Tibial artery (tissue), 4 donors: ENCODE measurements around the gene PTPN22.

Experiments used
- DNase-seq, 2 donors: peaks; one replicate each; pipeline ENCODE4 v3.0.0-alpha.2; 2019
- H3K27ac ChIP-seq, 2 donors: fragments of 200-600 bp; sonication (generic) in 1 of 2; 1 replicate in 1 of 2; 2 replicates in 1 of 2; pipeline ENCODE4 v1.5.1; 2018 to 2019; ENCODE audit warnings: mild to moderate bottlenecking in 1 of 2
- H3K27me3 ChIP-seq, 2 donors: fragments of 200-600 bp; sonication (generic) in 1 of 2; one replicate each; pipeline versions ENCODE4 v1.5.1 to v1.6.0; 2016 to 2019
- H3K36me3 ChIP-seq, 3 donors: fragments of 200-600 bp; sonication (generic) in 2 of 3; one replicate each; pipeline ENCODE4 v1.5.1; 2016 to 2019; ENCODE audit warnings: mild to moderate bottlenecking in 2 of 3
- H3K4me1 ChIP-seq, 4 donors: fragments of 200-600 bp; sonication (generic) in 2 of 4; 1 replicate in 3 of 4; 2 replicates in 1 of 4; pipeline ENCODE4 v1.5.1; 2016 to 2019
- H3K4me3 ChIP-seq, 2 donors: fragments of 200-600 bp; sonication (generic) in 1 of 2; 1 replicate in 1 of 2; 2 replicates in 1 of 2; pipeline ENCODE4 v1.5.1; 2018 to 2019; ENCODE audit warnings: mild to moderate bottlenecking in 2 of 2
- H3K9me3 ChIP-seq, 3 donors: fragments of 200-600 bp; sonication (generic) in 1 of 3; one replicate each; pipeline ENCODE4 v1.5.1; 2016 to 2019
- intact Hi-C: fragments of 100-400 bp; cut with DNase I; formaldehyde crosslinking; loops from one replicate; pipeline ENCODE4 v1.15.0; 2023; ENCODE audit warnings: low total_unique reads
- TF ChIP-seq, protein P1 (sequence below), 2 experiments: fragments of 200-600 bp in 1 of 2; fragments of 450-650 bp in 1 of 2; IDR thresholded peaks; one replicate each; pipeline ENCODE4 v1.5.1; 2017 to 2019; ENCODE audit warnings: antibody characterized with exemption in 2 of 2, mild to moderate bottlenecking in 1 of 2, moderate library complexity in 1 of 2

Gene PTPN22

DNA sequence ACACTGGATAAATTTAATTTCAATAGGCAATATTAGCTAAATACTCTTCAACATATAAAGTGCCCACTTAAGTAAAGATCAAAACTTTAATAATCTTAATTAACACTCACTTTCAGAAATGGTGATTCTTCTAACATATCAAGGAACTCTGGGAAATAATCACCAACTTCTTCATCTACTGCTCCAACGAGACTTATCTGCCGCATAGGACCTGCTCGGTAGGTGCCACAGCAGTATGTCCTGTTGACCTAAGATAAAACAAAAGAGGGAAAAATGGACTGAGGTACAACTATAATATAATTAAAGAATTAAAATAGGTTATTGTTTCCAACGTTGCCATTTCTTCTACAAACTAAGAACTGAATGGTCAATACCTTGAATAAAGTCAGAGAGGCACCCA lies 94.0 kb downstream of the PTPN22 start:
- Histone ChIP-seq H3K36me3 (peaks cover 8 to 38% (median 24%) of the 10 kb centered on the region in 3 donors), H3K9me3 (no peaks in the 10 kb centered on the region), H3K27ac (no peak overlapping the region), H3K4me3 (no peak overlapping the region), H3K27me3 (no peaks in the 10 kb centered on the region), H3K4me1 (peaks cover 0 to 28% (median 13%) of the 10 kb centered on the region in 4 donors)
- intact Hi-C loops, result no loop called here
- TF ChIP-seq, protein P1, sequence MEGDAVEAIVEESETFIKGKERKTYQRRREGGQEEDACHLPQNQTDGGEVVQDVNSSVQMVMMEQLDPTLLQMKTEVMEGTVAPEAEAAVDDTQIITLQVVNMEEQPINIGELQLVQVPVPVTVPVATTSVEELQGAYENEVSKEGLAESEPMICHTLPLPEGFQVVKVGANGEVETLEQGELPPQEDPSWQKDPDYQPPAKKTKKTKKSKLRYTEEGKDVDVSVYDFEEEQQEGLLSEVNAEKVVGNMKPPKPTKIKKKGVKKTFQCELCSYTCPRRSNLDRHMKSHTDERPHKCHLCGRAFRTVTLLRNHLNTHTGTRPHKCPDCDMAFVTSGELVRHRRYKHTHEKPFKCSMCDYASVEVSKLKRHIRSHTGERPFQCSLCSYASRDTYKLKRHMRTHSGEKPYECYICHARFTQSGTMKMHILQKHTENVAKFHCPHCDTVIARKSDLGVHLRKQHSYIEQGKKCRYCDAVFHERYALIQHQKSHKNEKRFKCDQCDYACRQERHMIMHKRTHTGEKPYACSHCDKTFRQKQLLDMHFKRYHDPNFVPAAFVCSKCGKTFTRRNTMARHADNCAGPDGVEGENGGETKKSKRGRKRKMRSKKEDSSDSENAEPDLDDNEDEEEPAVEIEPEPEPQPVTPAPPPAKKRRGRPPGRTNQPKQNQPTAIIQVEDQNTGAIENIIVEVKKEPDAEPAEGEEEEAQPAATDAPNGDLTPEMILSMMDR (IDR thresholded peaks at IDR 0.05), result no peak
- no peak for DNase-seq

DNA sequence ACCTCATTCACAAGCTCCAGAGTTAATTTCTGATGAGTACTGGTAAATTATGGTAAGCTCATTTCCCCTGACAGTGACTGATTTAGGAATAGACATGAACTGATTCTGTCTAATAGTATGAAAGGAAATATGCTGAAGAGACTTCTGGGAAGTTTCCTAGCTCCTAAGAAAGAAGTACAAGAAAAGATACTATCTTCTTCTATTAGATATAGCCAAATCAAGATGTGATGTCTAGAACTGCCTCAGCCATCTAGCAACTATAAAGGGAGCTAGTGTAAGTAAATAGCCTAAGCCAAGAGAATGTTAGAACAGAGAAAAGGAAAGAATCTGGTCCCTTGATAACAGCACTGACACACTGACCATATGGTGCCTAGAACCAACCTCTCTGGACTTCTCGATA lies 101.5 kb downstream of the PTPN22 start:
- Histone ChIP-seq H3K36me3 (peaks cover 14 to 39% (median 37%) of the 10 kb centered on the region in 3 donors), H3K27me3 (no peaks in the 10 kb centered on the region), H3K4me1 (peaks cover 0 to 19% (median 0%) of the 10 kb centered on the region in 4 donors), H3K4me3 (no peak overlapping the region), H3K9me3 (no peaks in the 10 kb centered on the region), H3K27ac (no peak overlapping the region)
- TF ChIP-seq, protein P1 (IDR thresholded peaks at IDR 0.05), result no peak
- intact Hi-C loops, result no loop called here
- DNase-seq, result no peak

DNA sequence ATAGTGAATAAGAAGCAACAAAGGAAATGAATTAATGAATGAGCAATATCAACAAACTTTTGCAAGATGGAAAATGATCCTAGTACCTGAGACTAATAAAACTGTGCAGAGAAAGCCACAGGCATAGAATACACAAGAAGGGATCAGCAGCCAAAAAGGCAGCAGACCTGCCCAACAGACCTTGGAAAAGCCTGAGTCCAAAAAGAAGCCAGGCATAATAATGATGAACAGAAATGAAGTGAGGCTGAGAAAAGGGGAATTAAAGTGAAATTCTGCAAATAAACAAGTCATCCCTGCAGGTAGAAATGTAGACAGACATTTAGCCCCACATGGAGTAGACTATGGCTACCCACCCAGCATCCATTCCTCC lies 101.9 kb downstream of the PTPN22 start:
- intact Hi-C loops, result no loop called here
- H3K9me3 ChIP-seq, result no peaks in the 10 kb centered on the region
- no peak overlapping the region for H3K27ac ChIP-seq
- peaks cover 0 to 19% (median 0%) of the 10 kb centered on the region in 4 donors for H3K4me1 ChIP-seq
- H3K36me3 ChIP-seq, result peaks cover 14 to 39% (median 33%) of the 10 kb centered on the region in 3 donors
- no peak overlapping the region for H3K4me3 ChIP-seq
- TF ChIP-seq, protein P1 (IDR thresholded peaks at IDR 0.05), result no peak
- no peak for DNase-seq
- H3K27me3 ChIP-seq, result no peaks in the 10 kb centered on the region

DNA sequence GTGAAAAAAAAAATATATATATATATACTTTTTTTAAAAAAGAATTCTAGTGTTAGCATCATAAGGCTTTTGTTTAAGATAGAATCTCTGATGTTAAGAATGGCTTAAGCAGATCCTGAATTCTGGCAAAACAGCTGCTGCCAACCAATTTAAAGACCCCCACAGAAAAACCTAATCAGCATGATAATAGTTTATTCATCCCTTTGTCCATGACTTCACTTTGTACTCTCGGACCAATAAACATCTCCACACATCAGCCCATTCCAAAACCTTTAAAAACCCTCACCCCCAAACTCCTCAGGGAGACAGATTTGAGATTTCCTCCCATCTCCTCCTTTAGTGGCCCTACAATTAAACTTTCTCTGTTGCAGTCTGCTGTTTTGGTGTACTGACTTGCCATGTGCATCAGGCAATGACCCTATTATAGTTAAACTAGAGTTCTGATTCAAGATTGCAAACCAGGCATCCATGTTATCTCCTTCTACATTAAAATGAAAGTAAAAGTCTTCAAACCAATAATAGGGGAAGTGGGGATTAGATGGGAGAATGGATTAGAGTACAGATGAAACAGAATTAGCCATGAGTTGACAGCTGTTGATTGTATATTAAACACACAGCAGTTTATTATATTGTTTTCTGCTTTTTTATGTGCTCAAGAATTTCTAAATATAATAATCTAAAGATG lies 102.5 kb downstream of the PTPN22 start:
- no peaks in the 10 kb centered on the region for H3K27me3 ChIP-seq
- peaks cover 13 to 37% (median 28%) of the 10 kb centered on the region in 3 donors for H3K36me3 ChIP-seq
- H3K4me1 ChIP-seq, result peaks cover 0 to 19% (median 0%) of the 10 kb centered on the region in 4 donors
- no peaks in the 10 kb centered on the region for H3K9me3 ChIP-seq
- no peak overlapping the region for H3K27ac ChIP-seq
- H3K4me3 ChIP-seq, result no peak overlapping the region
- TF ChIP-seq, protein P1 (IDR thresholded peaks at IDR 0.05), result no peak
- intact Hi-C loops, result no loop called here
- no peak for DNase-seq

DNA sequence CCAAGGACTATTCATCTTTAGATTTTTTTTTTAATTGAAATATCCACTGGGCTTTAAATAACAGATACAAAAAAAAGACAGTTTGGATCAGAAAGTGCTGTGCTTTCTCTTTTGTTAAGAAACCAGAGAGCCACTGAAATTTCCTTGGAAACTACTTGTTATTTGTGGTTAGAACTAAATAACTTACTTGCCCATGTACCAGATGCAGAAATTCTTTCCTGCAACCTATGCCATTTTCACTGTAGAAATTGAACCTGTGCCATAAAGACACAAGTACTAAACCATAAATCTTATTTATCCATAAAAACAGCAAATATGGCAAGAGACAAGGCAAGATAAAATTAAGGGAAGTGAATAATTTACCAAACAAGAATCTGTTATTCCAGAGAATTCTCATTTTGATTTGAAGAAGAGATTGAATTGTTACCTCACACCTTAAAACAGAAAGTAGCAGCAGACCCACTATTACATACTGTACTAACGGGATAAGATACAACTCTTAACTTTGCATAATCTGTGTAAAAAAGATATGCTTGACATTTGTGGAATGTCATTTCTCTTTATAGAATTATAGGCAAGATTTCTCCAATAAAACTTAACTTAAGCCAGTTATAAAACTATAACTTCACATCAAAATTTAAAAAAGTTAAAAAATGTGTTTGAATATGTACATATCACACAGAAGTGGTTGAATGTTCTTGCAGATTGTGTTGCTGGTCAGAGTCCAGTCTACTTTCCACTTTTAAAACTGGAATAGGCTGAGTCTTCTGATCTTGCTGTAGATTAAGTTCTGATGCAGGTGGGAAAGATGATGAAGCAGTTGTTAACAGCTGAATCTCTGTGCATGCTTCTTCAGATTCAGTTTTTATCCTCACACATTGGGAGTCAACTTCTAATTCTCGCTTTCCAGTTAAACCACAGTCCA lies 105.9 kb downstream of the PTPN22 start:
- Histone ChIP-seq H3K36me3 (peaks cover 7 to 33% (median 20%) of the 10 kb centered on the region in 3 donors), H3K27ac (no peak overlapping the region), H3K4me1 (peaks cover 0 to 19% (median 0%) of the 10 kb centered on the region in 4 donors), H3K4me3 (no peak overlapping the region), H3K27me3 (no peaks in the 10 kb centered on the region), H3K9me3 (no peaks in the 10 kb centered on the region)
- TF ChIP-seq, protein P1 (IDR thresholded peaks at IDR 0.05), result no peak
- intact Hi-C loops, result no loop called here
- no peak for DNase-seq
